ENCODE measurements around the gene TF.

TF gene

DNA sequence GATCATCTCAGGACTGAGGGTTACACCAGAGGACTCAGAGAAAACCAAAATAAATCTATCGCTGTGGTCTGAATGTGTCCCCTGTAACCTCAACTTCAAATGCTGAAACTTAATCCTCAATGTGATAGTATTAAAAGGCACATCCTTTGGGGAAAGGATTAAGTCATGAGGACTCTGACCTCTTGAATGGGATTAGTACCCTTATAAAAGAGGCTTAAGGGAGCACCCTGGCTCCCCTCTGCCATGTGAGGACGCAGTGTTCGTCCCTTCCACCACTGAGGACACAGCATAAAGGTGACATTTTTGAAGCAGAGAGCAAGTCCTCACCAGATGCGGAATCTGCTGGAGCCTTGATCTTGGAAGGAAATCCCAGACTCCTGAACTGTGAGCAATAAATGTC lies 98.9 kb downstream of the TF start:
- TF ChIP-seq, protein P1, sequence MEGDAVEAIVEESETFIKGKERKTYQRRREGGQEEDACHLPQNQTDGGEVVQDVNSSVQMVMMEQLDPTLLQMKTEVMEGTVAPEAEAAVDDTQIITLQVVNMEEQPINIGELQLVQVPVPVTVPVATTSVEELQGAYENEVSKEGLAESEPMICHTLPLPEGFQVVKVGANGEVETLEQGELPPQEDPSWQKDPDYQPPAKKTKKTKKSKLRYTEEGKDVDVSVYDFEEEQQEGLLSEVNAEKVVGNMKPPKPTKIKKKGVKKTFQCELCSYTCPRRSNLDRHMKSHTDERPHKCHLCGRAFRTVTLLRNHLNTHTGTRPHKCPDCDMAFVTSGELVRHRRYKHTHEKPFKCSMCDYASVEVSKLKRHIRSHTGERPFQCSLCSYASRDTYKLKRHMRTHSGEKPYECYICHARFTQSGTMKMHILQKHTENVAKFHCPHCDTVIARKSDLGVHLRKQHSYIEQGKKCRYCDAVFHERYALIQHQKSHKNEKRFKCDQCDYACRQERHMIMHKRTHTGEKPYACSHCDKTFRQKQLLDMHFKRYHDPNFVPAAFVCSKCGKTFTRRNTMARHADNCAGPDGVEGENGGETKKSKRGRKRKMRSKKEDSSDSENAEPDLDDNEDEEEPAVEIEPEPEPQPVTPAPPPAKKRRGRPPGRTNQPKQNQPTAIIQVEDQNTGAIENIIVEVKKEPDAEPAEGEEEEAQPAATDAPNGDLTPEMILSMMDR (IDR thresholded peaks at IDR 0.05; ENCODE audit: control insufficient read depth, extremely low read depth, insufficient read depth), result no peak
- no peak overlapping the region for H3K4me3 ChIP-seq (ENCODE audit: low read depth, low read length)

More for the DNA sequence above, 98.9 kb downstream of the TF start:
- DNase-seq (ENCODE audit: low read depth), result no peak
